Astrocyte (in vitro differentiated cells and primary cell): ENCODE measurements around the gene ADCYAP1R1. TPM values are rescaled to one million over a fixed set of nuclear protein-coding genes. Genes with fewer than 3 reads are reported as not detected.

ENCODE experiments used
- DNase-seq: peaks from one replicate; pipeline ENCODE4 v3.0.0-alpha.2; 2010; ENCODE audit warnings: low read depth
- FAIRE-seq: peaks from 2 replicates; lab custom pipeline; 2011; peaks lifted over from hg19 to GRCh38; lab: Jason Lieb, UNC
- H2AFZ ChIP-seq: 2 replicates; pipeline ENCODE4 v1.6.0; 2012; ENCODE audit warnings: low read depth, low read length, inconsistent platforms
- H3K27ac ChIP-seq: 2 replicates; pipeline ENCODE4 v1.5.1; 2011; ENCODE audit warnings: low read depth, low read length, inconsistent platforms
- H3K27me3 ChIP-seq: 2 replicates; pipeline ENCODE4 v1.6.0; 2011; ENCODE audit warnings: low read length, inconsistent platforms; ENCODE audit not compliant: insufficient read depth
- H3K36me3 ChIP-seq: 2 replicates; pipeline ENCODE4 v1.5.1; 2011; ENCODE audit warnings: low read length, inconsistent platforms; ENCODE audit not compliant: insufficient read depth
- H3K4me1 ChIP-seq: 2 replicates; pipeline ENCODE4 v1.5.1; 2011; ENCODE audit warnings: low read length, inconsistent platforms; ENCODE audit not compliant: insufficient read depth
- H3K4me2 ChIP-seq: 2 replicates; pipeline ENCODE4 v1.6.0; 2012; ENCODE audit warnings: low read length, inconsistent platforms
- H3K4me3 ChIP-seq: 2 replicates; pipeline ENCODE4 v1.5.1; 2011; ENCODE audit warnings: low read depth, mild to moderate bottlenecking, low read length, inconsistent platforms; ENCODE audit not compliant: insufficient read depth
- H3K79me2 ChIP-seq: 2 replicates; pipeline ENCODE4 v1.6.0; 2012; ENCODE audit warnings: mild to moderate bottlenecking, low read length, inconsistent platforms; ENCODE audit not compliant: insufficient read depth
- H3K9ac ChIP-seq: 2 replicates; pipeline ENCODE4 v1.6.0; 2012; ENCODE audit warnings: mild to moderate bottlenecking, low read length, inconsistent platforms
- H3K9me3 ChIP-seq: 2 replicates; pipeline ENCODE4 v1.5.1; 2012; ENCODE audit warnings: low read depth, mild to moderate bottlenecking, low read length, inconsistent platforms; ENCODE audit not compliant: insufficient read depth
- H4K20me1 ChIP-seq: 2 replicates; pipeline ENCODE4 v1.6.0; 2012; ENCODE audit warnings: low read length, inconsistent platforms; ENCODE audit not compliant: insufficient read depth
- H3K27ac Mint-ChIP-seq: one replicate; pipeline ENCODE4 v1.8.0; 2021; ENCODE audit warnings: mild to moderate bottlenecking, mixed read lengths; ENCODE audit not compliant: unreplicated experiment
- H3K27me3 Mint-ChIP-seq: one replicate; pipeline ENCODE4 v1.8.0; 2021; ENCODE audit warnings: low read depth, mixed read lengths; ENCODE audit not compliant: unreplicated experiment
- H3K36me3 Mint-ChIP-seq: one replicate; pipeline ENCODE4 v1.8.0; 2021; ENCODE audit warnings: low read depth, mixed read lengths; ENCODE audit not compliant: unreplicated experiment
- H3K4me1 Mint-ChIP-seq: one replicate; pipeline ENCODE4 v1.8.0; 2021; ENCODE audit warnings: low read depth, mixed read lengths; ENCODE audit not compliant: unreplicated experiment
- H3K4me3 Mint-ChIP-seq: one replicate; pipeline ENCODE4 v1.8.0; 2021; ENCODE audit warnings: mild to moderate bottlenecking, moderate library complexity, mixed read lengths; ENCODE audit not compliant: unreplicated experiment
- H3K9me3 Mint-ChIP-seq: one replicate; pipeline ENCODE4 v1.8.0; 2021; ENCODE audit warnings: mild to moderate bottlenecking, mixed read lengths; ENCODE audit not compliant: unreplicated experiment
- CTCF ChIP-seq: IDR thresholded peaks from 2 replicates; pipeline ENCODE4 v1.5.1; 2011; ENCODE audit warnings: low read depth, mild to moderate bottlenecking, inconsistent platforms, low read length, moderate library complexity; ENCODE audit not compliant: insufficient read depth
- EZH2 ChIP-seq: IDR thresholded peaks from 2 replicates; pipeline ENCODE4 v1.6.1; 2012; ENCODE audit warnings: mild to moderate bottlenecking, low read length, inconsistent platforms; ENCODE audit not compliant: insufficient read depth
- total RNA-seq: library from RNA; stranded (reverse); gene quantifications from 2 replicates; pipeline ENCODE4 v1.2.1, GENCODE V29; 2021

ADCYAP1R1 gene
- total RNA-seq, 1 donor from 2014 or later = 0.05 TPM

- no peaks in the 10 kb centered on the region for H3K36me3 Mint-ChIP-seq
- TF ChIP-seq CTCF (no peak), EZH2 (no peak)
- no peak overlapping the region for H3K4me3 Mint-ChIP-seq
- no peak overlapping the region for H3K9ac ChIP-seq
- H3K4me3 ChIP-seq = no peak overlapping the region
- no peak overlapping the region for H2AFZ ChIP-seq
- H4K20me1 ChIP-seq = no peaks in the 10 kb centered on the region
- FAIRE-seq = no peak
- no peaks in the 10 kb centered on the region for H3K79me2 ChIP-seq
- peaks cover 4% of the 10 kb centered on the region for H3K4me1 ChIP-seq
- no peaks in the 10 kb centered on the region for H3K9me3 ChIP-seq
- no peaks in the 10 kb centered on the region for H3K36me3 ChIP-seq
- no peak overlapping the region for H3K27ac ChIP-seq
- peaks cover 2% of the 10 kb centered on the region for H3K9me3 Mint-ChIP-seq
- H3K27me3 ChIP-seq = peaks cover 3% of the 10 kb centered on the region
- no peak overlapping the region for H3K27ac Mint-ChIP-seq
- peaks cover 55% of the 10 kb centered on the region for H3K27me3 Mint-ChIP-seq
- DNase-seq = no peak
- no peaks in the 10 kb centered on the region for H3K4me1 Mint-ChIP-seq
- H3K4me2 ChIP-seq = no peak overlapping the region
Measured at GRCh38 chr7:31061185-31061584, 9.1 kb downstream of the ADCYAP1R1 start.

GRCh38 chr7:31062746-31063435 is 10.8 kb downstream of the ADCYAP1R1 start:
- no peaks in the 10 kb centered on the region for H4K20me1 ChIP-seq
- H3K4me1 ChIP-seq = peaks cover 2% of the 10 kb centered on the region
- peaks cover 2% of the 10 kb centered on the region for H3K9me3 Mint-ChIP-seq
- H3K27ac Mint-ChIP-seq = no peak overlapping the region
- H2AFZ ChIP-seq = no peak overlapping the region
- H3K4me2 ChIP-seq = no peak overlapping the region
- H3K36me3 Mint-ChIP-seq = peaks cover 1% of the 10 kb centered on the region
- no peaks in the 10 kb centered on the region for H3K79me2 ChIP-seq
- DNase-seq (no peak), FAIRE-seq (no peak)
- no peak for TF ChIP-seq EZH2
- TF ChIP-seq CTCF = no peak
- no peak overlapping the region for H3K9ac ChIP-seq
- H3K27me3 ChIP-seq = peaks cover 3% of the 10 kb centered on the region
- no peak overlapping the region for H3K4me3 Mint-ChIP-seq
- H3K9me3 ChIP-seq = no peaks in the 10 kb centered on the region
- peaks cover 52% of the 10 kb centered on the region for H3K27me3 Mint-ChIP-seq
- H3K27ac ChIP-seq = no peak overlapping the region
- no peaks in the 10 kb centered on the region for H3K4me1 Mint-ChIP-seq
- H3K36me3 ChIP-seq = no peaks in the 10 kb centered on the region
- H3K4me3 ChIP-seq = no peak overlapping the region

- Mint-ChIP-seq H3K4me3 (no peak overlapping the region), H3K36me3 (peaks cover 1% of the 10 kb centered on the region), H3K9me3 (peaks cover 3% of the 10 kb centered on the region), H3K4me1 (no peaks in the 10 kb centered on the region), H3K27ac (no peak overlapping the region), H3K27me3 (peaks cover 64% of the 10 kb centered on the region)
- Histone ChIP-seq H3K9me3 (no peaks in the 10 kb centered on the region), H4K20me1 (no peaks in the 10 kb centered on the region), H2AFZ (no peak overlapping the region), H3K27me3 (peaks cover 3% of the 10 kb centered on the region), H3K4me3 (no peak overlapping the region), H3K27ac (no peak overlapping the region), H3K9ac (no peak overlapping the region), H3K36me3 (no peaks in the 10 kb centered on the region), H3K79me2 (no peaks in the 10 kb centered on the region), H3K4me2 (no peak overlapping the region), H3K4me1 (no peaks in the 10 kb centered on the region)
- DNase-seq (no peak), FAIRE-seq (no peak)
- TF ChIP-seq CTCF = no peak
- TF ChIP-seq EZH2 = no peak
Measured at GRCh38 chr7:31065021-31065593, 13.0 kb downstream of the ADCYAP1R1 start.
